ENCODE results near the gene ANKS3.
"Not testable (repeated sequence)": the region's sequence is repeated elsewhere in the genome, so short reads cannot be mapped to it uniquely, and the experiment has no call there.

ANKS3 gene

GRCh38 chr16:4755687-4756086, 21.6 kb upstream of the ANKS3 start:
- no peak for DNase-seq (ENCODE audit: low read depth)

GRCh38 chr16:4754865-4755264, 20.8 kb upstream of the ANKS3 start:
- no peak for DNase-seq (ENCODE audit: low read depth)

GRCh38 chr16:4753227-4753626, 19.2 kb upstream of the ANKS3 start:
- DNase-seq (ENCODE audit: low read depth), result no peak

- no peak for DNase-seq (ENCODE audit: low read depth)
Observed at GRCh38 chr16:4752351-4753100, 18.5 kb upstream of the ANKS3 start.

- no peak for DNase-seq (ENCODE audit: low read depth)
Observed at GRCh38 chr16:4750896-4751295, 16.8 kb upstream of the ANKS3 start.

GRCh38 chr16:4749700-4750257, 15.7 kb upstream of the ANKS3 start:
- no peak for DNase-seq (ENCODE audit: low read depth)

GRCh38 chr16:4748682-4749411, 14.8 kb upstream of the ANKS3 start:
- DNase-seq (ENCODE audit: low read depth), result no peak

- DNase-seq (ENCODE audit: low read depth), result no peak
Observed at GRCh38 chr16:4747906-4748681, 14.0 kb upstream of the ANKS3 start.

GRCh38 chr16:4746991-4747574, 13.0 kb upstream of the ANKS3 start:
- DNase-seq (ENCODE audit: low read depth), result no peak

- DNase-seq (ENCODE audit: low read depth), result no peak
Observed at GRCh38 chr16:4746215-4746614, 12.1 kb upstream of the ANKS3 start.

- no peak for DNase-seq (ENCODE audit: low read depth)
Observed at GRCh38 chr16:4745274-4745569, 11.2 kb upstream of the ANKS3 start.

- no peak for DNase-seq (ENCODE audit: low read depth)
Observed at GRCh38 chr16:4744555-4745273, 10.6 kb upstream of the ANKS3 start.

- no peak for DNase-seq (ENCODE audit: low read depth)
Observed at GRCh38 chr16:4743226-4743878, 9.3 kb upstream of the ANKS3 start.

GRCh38 chr16:4738370-4738769, 4.3 kb upstream of the ANKS3 start:
- not testable (repeated sequence) for DNase-seq (ENCODE audit: low read depth)

GRCh38 chr16:4737545-4737944, 3.5 kb upstream of the ANKS3 start:
- no peak for DNase-seq (ENCODE audit: low read depth)

GRCh38 chr16:4736546-4736945, 2.5 kb upstream of the ANKS3 start:
- no peak for DNase-seq (ENCODE audit: low read depth)

GRCh38 chr16:4734730-4735535, 862 bp upstream of the ANKS3 start:
- DNase-seq (ENCODE audit: low read depth), result peak; percentile 60

- DNase-seq (ENCODE audit: low read depth), result no peak
Observed at GRCh38 chr16:4733747-4734062, 366 bp downstream of the ANKS3 start.

- no peak for DNase-seq (ENCODE audit: low read depth)
Observed at GRCh38 chr16:4733211-4733742, 794 bp downstream of the ANKS3 start.

- no peak for DNase-seq (ENCODE audit: low read depth)
Observed at GRCh38 chr16:4729876-4730275, 4.2 kb downstream of the ANKS3 start.

All from stromal cell of bone marrow (primary cell).